Calu3 (cell line): Measurements from ENCODE around the gene TSNAX. TPM values are rescaled to one million over a fixed set of nuclear protein-coding genes. Genes with fewer than 3 reads are reported as not detected.

ENCODE experiments used
- BruUV-seq: library from RNA; stranded (reverse); fragments of 400-500 nt; replicated peaks from 2 replicates; lab custom pipeline; 2021; lab: Mats Ljungman, UMichigan
- CTCF ChIA-PET: fragments of 300-600 bp; sonication (Branson Sonifier 250); formaldehyde crosslinking; loops from one replicate; lab custom pipeline; 2022; ENCODE audit warnings: antibody characterized with exemption; lab: Charles Lee
- DNase-seq: peaks from one replicate; pipeline ENCODE4 v3.0.0; 2022
- H3K27ac Mint-ChIP-seq: one replicate; pipeline ENCODE4 v1.8.0; 2022; ENCODE audit warnings: mixed read lengths; ENCODE audit not compliant: unreplicated experiment
- H3K27me3 Mint-ChIP-seq: one replicate; pipeline ENCODE4 v1.8.0; 2022; ENCODE audit warnings: mixed read lengths; ENCODE audit not compliant: unreplicated experiment
- H3K36me3 Mint-ChIP-seq: one replicate; pipeline ENCODE4 v1.8.0; 2022; ENCODE audit warnings: mild to moderate bottlenecking, moderate library complexity, mixed read lengths; ENCODE audit not compliant: insufficient read depth, unreplicated experiment
- H3K4me1 Mint-ChIP-seq: one replicate; pipeline ENCODE4 v1.8.0; 2022; ENCODE audit warnings: mild to moderate bottlenecking, low read depth, mixed read lengths; ENCODE audit not compliant: unreplicated experiment
- H3K4me3 Mint-ChIP-seq: one replicate; pipeline ENCODE4 v1.8.0; 2022; ENCODE audit warnings: mild to moderate bottlenecking, low read depth, moderate library complexity, mixed read lengths; ENCODE audit not compliant: unreplicated experiment
- H3K9me3 Mint-ChIP-seq: one replicate; pipeline ENCODE4 v1.8.0; 2022; ENCODE audit warnings: low read depth, mixed read lengths; ENCODE audit not compliant: unreplicated experiment
- intact Hi-C: fragments of 100-400 bp; cut with micrococcal nuclease; formaldehyde crosslinking; loops from one replicate; pipeline ENCODE4 v1.10.0; 2022; ENCODE audit not compliant: unreplicated experiment
- total RNA-seq: library from RNA; stranded (reverse); gene quantifications from 2 replicates; pipeline ENCODE4 v1.2.3, GENCODE V29; 2022
- TF ChIP-seq, protein P1 (sequence below): fragments of 200-600 bp; IDR thresholded peaks from one replicate; pipeline ENCODE4 v1.8.0; 2022; ENCODE audit warnings: antibody characterized with exemption; ENCODE audit not compliant: unreplicated experiment

TSNAX gene
- total RNA-seq, 1 experiment from 2014 or later: 55.5 TPM

- intact Hi-C loops: no loop called here
- H3K4me1 Mint-ChIP-seq: peaks cover 6% of the 10 kb centered on the region
These were observed 12.7 kb upstream of the TSNAX start for GRCh38 chr1:231515748-231516147.

GRCh38 chr1:231517076-231517475, 11.4 kb upstream of the TSNAX start:
- Mint-ChIP-seq H3K4me1 (peaks cover 6% of the 10 kb centered on the region), H3K9me3 (no peaks in the 10 kb centered on the region), H3K36me3 (no peaks in the 10 kb centered on the region), H3K27me3 (no peaks in the 10 kb centered on the region), H3K27ac (no peak overlapping the region), H3K4me3 (no peak overlapping the region)
- intact Hi-C loops: no loop called here
- CTCF ChIA-PET: no interaction called here
- TF ChIP-seq, protein P1, sequence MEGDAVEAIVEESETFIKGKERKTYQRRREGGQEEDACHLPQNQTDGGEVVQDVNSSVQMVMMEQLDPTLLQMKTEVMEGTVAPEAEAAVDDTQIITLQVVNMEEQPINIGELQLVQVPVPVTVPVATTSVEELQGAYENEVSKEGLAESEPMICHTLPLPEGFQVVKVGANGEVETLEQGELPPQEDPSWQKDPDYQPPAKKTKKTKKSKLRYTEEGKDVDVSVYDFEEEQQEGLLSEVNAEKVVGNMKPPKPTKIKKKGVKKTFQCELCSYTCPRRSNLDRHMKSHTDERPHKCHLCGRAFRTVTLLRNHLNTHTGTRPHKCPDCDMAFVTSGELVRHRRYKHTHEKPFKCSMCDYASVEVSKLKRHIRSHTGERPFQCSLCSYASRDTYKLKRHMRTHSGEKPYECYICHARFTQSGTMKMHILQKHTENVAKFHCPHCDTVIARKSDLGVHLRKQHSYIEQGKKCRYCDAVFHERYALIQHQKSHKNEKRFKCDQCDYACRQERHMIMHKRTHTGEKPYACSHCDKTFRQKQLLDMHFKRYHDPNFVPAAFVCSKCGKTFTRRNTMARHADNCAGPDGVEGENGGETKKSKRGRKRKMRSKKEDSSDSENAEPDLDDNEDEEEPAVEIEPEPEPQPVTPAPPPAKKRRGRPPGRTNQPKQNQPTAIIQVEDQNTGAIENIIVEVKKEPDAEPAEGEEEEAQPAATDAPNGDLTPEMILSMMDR: no peak
- BruUV-seq: no TSS peak
- DNase-seq: no peak

More at GRCh38 chr1:231515748-231516147, 12.7 kb upstream of the TSNAX start:
- H3K27me3 Mint-ChIP-seq: no peaks in the 10 kb centered on the region
- H3K27ac Mint-ChIP-seq: no peak overlapping the region
- H3K4me3 Mint-ChIP-seq: no peak overlapping the region
- CTCF ChIA-PET: no interaction called here
- TF ChIP-seq, protein P1: no peak
- H3K36me3 Mint-ChIP-seq: no peaks in the 10 kb centered on the region
- no TSS peak for BruUV-seq
- no peak for DNase-seq
- H3K9me3 Mint-ChIP-seq: no peaks in the 10 kb centered on the region

DNA sequence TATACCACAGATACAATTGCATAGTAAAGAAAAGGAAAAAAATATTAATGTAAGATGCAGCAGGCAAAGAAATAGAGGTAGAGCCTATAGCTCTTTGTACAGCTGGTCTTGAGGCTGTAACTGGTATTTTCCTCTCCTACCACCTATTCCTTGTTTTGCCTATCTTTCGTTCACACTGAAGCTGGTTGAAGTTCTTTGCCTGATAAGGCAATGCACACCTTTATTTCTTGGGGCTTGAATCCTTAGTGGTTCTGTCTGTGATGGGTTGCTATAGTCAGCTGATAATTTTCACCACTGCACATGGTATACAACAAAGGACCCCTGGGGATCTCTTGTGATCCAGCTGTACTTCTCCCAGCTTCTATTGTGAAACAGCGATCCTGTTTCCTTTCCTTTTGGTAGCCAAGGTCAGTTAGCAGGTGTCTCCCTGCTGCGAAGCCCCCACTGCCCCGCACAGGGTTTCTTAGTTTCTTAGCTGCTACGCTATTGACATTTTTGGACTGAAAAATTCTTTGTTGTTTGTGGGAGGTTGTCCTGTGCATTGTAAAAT, 9.9 kb upstream of the TSNAX start:
- no peaks in the 10 kb centered on the region for H3K27me3 Mint-ChIP-seq
- no TSS peak for BruUV-seq
- intact Hi-C loops: no loop called here

DNA sequence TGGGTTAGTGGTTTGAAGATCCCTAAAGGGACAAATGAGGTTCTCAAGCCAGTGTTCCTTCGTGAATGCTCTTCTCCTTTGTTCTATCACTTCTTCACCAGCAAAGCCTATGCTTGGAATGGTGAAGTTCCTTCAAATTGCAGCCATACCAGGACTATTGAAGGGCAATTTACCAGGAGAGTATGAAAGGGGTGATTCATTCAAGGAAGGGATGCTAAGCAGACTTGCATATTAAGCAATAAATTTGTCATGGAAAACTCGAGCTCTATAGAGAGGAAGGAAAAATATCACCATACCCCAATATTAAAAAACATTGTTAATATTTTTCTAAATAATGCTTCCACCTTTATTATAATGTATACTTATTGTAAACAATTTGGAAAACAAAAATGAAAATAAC, 9.3 kb upstream of the TSNAX start:
- H3K27ac Mint-ChIP-seq: no peak overlapping the region
- H3K9me3 Mint-ChIP-seq: no peaks in the 10 kb centered on the region
- no peak overlapping the region for H3K4me3 Mint-ChIP-seq
- no peaks in the 10 kb centered on the region for H3K27me3 Mint-ChIP-seq
- intact Hi-C loops: no loop called here
- TF ChIP-seq, protein P1: no peak
- H3K4me1 Mint-ChIP-seq: no peaks in the 10 kb centered on the region
- H3K36me3 Mint-ChIP-seq: no peaks in the 10 kb centered on the region
- CTCF ChIA-PET: interaction anchor here (0.6 kb wide), 1 partner anchor 13 kb away, joined by 3 read pairs; no protein-coding TSS in a partner anchor
- no TSS peak for BruUV-seq
- no peak for DNase-seq

More for the DNA sequence above, 9.9 kb upstream of the TSNAX start:
- Mint-ChIP-seq H3K9me3 (no peaks in the 10 kb centered on the region), H3K27ac (no peak overlapping the region), H3K4me1 (no peaks in the 10 kb centered on the region), H3K36me3 (no peaks in the 10 kb centered on the region), H3K4me3 (no peak overlapping the region)
- CTCF ChIA-PET: no interaction called here
- TF ChIP-seq, protein P1: no peak
- DNase-seq: no peak
